8988T (cell line): ENCODE data around the gene LTO1.
"Not testable (repeated sequence)": the region's sequence is repeated elsewhere in the genome, so short reads cannot be mapped to it uniquely, and the experiment has no call there.

ENCODE experiments used
- DNase-seq: peaks from one replicate; pipeline ENCODE4 v3.0.0; 2011

LTO1 gene

GRCh38 chr11:69630017-69630416 is 45.1 kb downstream of the LTO1 start:
- DNase-seq = no peak

- DNase-seq = no peak
Observed at GRCh38 chr11:69627551-69627950, 47.6 kb downstream of the LTO1 start.

- DNase-seq = no peak
Observed at GRCh38 chr11:69625476-69625875, 49.7 kb downstream of the LTO1 start.

GRCh38 chr11:69624293-69624692 is 50.9 kb downstream of the LTO1 start:
- no peak for DNase-seq

GRCh38 chr11:69622097-69622681 is 53.0 kb downstream of the LTO1 start:
- DNase-seq = not testable (repeated sequence)

GRCh38 chr11:69620683-69621290 is 54.4 kb downstream of the LTO1 start:
- DNase-seq = no peak

- DNase-seq = no peak
Observed at GRCh38 chr11:69618237-69618636, 56.9 kb downstream of the LTO1 start.

- no peak for DNase-seq
Observed at GRCh38 chr11:69617682-69618081, 57.5 kb downstream of the LTO1 start.

GRCh38 chr11:69617220-69617619 is 57.9 kb downstream of the LTO1 start:
- no peak for DNase-seq
